Measurements from ENCODE around the gene MBD5.

DNA sequence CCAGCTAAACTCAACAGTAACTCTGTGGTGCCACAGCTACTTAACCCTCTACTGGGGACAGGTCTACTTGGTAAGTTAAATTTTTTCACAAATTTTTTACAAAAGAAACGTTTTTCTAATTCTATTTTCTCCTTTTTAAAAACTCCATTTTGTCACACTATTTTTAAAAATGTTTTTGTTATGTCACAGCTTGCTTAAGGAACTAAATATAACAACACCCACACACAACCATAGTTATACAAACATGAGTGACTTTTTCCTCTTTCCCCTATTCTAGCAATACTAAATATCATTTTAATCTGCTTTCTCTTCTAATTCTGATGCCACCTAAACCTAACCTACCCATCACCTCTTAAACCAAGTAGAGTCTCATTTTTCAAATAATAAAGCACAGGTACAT, 463.2 kb downstream of the MBD5 start:
- TF ChIP-seq EZH2 (IDR thresholded peaks at IDR 0.05; ENCODE audit: borderline replicate concordance, low read depth, low read length, severe bottlenecking): no peak
- TF ChIP-seq, protein P1, sequence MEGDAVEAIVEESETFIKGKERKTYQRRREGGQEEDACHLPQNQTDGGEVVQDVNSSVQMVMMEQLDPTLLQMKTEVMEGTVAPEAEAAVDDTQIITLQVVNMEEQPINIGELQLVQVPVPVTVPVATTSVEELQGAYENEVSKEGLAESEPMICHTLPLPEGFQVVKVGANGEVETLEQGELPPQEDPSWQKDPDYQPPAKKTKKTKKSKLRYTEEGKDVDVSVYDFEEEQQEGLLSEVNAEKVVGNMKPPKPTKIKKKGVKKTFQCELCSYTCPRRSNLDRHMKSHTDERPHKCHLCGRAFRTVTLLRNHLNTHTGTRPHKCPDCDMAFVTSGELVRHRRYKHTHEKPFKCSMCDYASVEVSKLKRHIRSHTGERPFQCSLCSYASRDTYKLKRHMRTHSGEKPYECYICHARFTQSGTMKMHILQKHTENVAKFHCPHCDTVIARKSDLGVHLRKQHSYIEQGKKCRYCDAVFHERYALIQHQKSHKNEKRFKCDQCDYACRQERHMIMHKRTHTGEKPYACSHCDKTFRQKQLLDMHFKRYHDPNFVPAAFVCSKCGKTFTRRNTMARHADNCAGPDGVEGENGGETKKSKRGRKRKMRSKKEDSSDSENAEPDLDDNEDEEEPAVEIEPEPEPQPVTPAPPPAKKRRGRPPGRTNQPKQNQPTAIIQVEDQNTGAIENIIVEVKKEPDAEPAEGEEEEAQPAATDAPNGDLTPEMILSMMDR (IDR thresholded peaks at IDR 0.05; ENCODE audit: borderline replicate concordance, extremely low read depth, low read length, poor library complexity, severe bottlenecking): no peak
